Measurements from ENCODE around the gene GAL3ST1. TPM values are rescaled to one million over a fixed set of nuclear protein-coding genes. Genes with fewer than 3 reads are reported as not detected.

Gene GAL3ST1
- total RNA-seq, 1 experiment from 2014 or later, result 2.1 TPM

DNA sequence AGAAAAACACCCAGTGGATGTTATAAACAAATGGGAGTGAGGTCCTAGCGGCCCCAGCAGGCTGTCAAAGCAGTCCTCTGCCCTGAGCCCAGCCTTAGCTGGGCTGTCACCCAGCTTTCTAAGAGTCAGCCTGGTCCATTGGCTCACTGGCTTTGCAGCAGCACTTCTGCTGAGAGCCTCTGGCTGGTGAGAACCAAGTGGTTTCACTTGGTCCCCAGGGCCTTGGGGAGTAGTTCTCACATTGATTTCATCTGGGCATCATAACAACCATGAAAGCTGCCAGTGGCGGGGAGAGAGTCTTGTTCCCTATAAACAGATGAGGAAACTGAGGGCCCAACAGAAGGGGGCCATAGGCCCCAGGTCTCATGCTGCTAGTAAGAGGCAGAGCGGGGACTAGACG is 39.3 kb downstream of the GAL3ST1 start:
- Histone ChIP-seq H4K20me1 (ENCODE audit: insufficient read depth) (no peaks in the 10 kb centered on the region), H3K9me3 (ENCODE audit: control insufficient read depth in 1 of 2, insufficient read depth in 1 of 2, low read depth in 1 of 2, low read length in 2 of 2) (no peaks in the 10 kb centered on the region), H2AFZ (ENCODE audit: low read depth, low read length, poor library complexity, severe bottlenecking) (no peak overlapping the region), H3K4me1 (ENCODE audit: control insufficient read depth in 1 of 2, insufficient read depth in 2 of 2, low read length in 2 of 2) (no peaks in the 10 kb centered on the region), H3K4me3 (replicated peaks in 1 of 2; ENCODE audit: low read depth in 1 of 2, low read length in 2 of 2) (no peak overlapping the region), H3K79me2 (ENCODE audit: insufficient read depth, low read length) (no peaks in the 10 kb centered on the region), H3K36me3 (ENCODE audit: control insufficient read depth in 1 of 2, insufficient read depth in 2 of 2, low read length in 2 of 2) (no peaks in the 10 kb centered on the region), H3K27ac (ENCODE audit: low read depth, low read length) (no peak overlapping the region), H3K9ac (ENCODE audit: low read length) (no peak overlapping the region), H3K4me2 (ENCODE audit: low read length) (no peak overlapping the region), H3K27me3 (ENCODE audit: insufficient read depth, low read length) (no peaks in the 10 kb centered on the region), H3K9me2 (ENCODE audit: insufficient read depth) (no peaks in the 10 kb centered on the region)
- ATAC-seq (no peak), DNase-seq (ENCODE audit: low read depth, low spot score) (no peak)
- no TSS peak for BruUV-seq (replicated peaks)
- ChIA-PET CTCF (no interaction called here), POLR2A (no interaction called here), RAD21 (ENCODE audit: low non-redundant PET in 1 of 2, low total read pairs in 2 of 2, uncharacterized antibody in 2 of 2, unreplicated experiment in 2 of 2) (no interaction called here)
- intact Hi-C loops (cut with micrococcal nuclease), result no loop called here
- TF ChIP-seq SIN3A (IDR thresholded peaks at IDR 0.05; ENCODE audit: low read depth) (no peak), POLR2A (IDR thresholded peaks at IDR 0.05; ENCODE audit: borderline replicate concordance, extremely low read depth, insufficient read depth, insufficient read length) (no peak), ZNF274 (IDR thresholded peaks at IDR 0.05; ENCODE audit: low read depth, low read length) (no peak)
- TF ChIP-seq, protein P1, sequence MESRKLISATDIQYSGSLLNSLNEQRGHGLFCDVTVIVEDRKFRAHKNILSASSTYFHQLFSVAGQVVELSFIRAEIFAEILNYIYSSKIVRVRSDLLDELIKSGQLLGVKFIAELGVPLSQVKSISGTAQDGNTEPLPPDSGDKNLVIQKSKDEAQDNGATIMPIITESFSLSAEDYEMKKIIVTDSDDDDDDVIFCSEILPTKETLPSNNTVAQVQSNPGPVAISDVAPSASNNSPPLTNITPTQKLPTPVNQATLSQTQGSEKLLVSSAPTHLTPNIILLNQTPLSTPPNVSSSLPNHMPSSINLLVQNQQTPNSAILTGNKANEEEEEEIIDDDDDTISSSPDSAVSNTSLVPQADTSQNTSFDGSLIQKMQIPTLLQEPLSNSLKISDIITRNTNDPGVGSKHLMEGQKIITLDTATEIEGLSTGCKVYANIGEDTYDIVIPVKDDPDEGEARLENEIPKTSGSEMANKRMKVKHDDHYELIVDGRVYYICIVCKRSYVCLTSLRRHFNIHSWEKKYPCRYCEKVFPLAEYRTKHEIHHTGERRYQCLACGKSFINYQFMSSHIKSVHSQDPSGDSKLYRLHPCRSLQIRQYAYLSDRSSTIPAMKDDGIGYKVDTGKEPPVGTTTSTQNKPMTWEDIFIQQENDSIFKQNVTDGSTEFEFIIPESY (IDR thresholded peaks at IDR 0.05; ENCODE audit: extremely low read depth, insufficient replicate concordance, low read length), result no peak

DNA sequence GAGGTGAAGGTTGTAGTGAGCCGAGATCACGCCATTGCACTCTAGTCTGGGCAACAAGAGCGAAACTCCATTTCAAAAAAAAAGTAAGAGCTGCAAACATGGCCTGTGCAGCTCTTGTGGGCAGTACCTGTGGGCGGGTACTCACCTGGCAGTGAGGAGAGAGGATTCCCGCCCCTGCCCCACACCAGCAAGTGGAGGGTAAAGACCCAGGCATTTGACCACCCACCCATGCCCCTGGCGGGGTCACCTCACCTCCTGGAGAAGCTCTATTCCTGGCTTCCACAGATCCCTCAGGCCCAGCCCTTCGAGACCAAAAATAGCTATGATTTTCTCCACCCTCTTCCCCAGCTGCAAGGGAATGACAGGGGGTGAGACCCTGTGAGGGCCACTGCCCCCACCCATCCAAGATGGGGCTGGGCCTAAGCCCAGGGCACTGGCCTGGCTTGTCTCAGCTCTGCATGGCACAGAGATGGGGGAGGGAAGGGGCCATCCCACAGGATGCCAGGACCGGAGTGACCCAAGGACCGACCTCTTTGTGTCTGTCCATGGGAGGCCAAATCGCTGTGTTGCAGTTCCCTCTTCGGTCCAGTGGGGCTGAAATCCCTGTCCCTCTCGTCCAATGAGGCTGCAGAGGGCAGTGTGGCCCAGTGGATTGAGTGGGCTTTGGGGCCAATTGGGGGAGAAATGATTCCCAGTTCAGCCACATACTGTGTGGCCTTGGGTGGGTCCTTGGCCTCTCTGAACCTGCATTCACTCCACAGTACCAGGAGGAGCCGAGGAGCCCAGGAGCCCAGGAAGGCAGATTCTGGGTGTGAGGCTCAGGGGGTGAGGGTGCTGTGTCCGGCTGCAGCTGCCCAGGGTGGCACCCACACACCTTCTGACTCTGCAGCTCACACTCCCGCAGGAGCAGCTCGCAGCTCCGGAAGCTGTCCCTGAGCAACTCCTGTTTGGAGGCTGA is 42.5 kb downstream of the GAL3ST1 start:
- POLR2A ChIA-PET, result no interaction called here
- BruUV-seq (replicated peaks), result no TSS peak
- TF ChIP-seq YY1 (IDR thresholded peaks at IDR 0.05; ENCODE audit: extremely low read depth, insufficient replicate concordance, low read depth, low read length) (no peak), SRF (IDR thresholded peaks at IDR 0.05; ENCODE audit: low read depth) (no peak), ELF1 (IDR thresholded peaks at IDR 0.05; ENCODE audit: borderline replicate concordance, low read depth) (no peak), EGR1 (IDR thresholded peaks at IDR 0.05; ENCODE audit: low read depth) (no peak), POLR2AphosphoS5 (IDR thresholded peaks at IDR 0.05; ENCODE audit: low read depth, low read length) (no peak), EZH2phosphoT487 (IDR thresholded peaks at IDR 0.05; ENCODE audit: borderline replicate concordance) (no peak), CEBPB (IDR thresholded peaks at IDR 0.05; ENCODE audit: low read depth) (no peak), RAD21 (IDR thresholded peaks at IDR 0.05; ENCODE audit: low read depth) (no peak)
- TF ChIP-seq, protein P2, sequence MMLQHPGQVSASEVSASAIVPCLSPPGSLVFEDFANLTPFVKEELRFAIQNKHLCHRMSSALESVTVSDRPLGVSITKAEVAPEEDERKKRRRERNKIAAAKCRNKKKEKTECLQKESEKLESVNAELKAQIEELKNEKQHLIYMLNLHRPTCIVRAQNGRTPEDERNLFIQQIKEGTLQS (IDR thresholded peaks at IDR 0.05), result no peak
- TF ChIP-seq, protein P1 (IDR thresholded peaks at IDR 0.05; ENCODE audit: extremely low read depth, insufficient replicate concordance, low read length), result no peak

More for the DNA sequence above, 42.5 kb downstream of the GAL3ST1 start:
- ATAC-seq (peak; percentile 54), DNase-seq (ENCODE audit: low read depth, low spot score) (no peak)
- Histone ChIP-seq H3K4me3 (replicated peaks in 1 of 2; ENCODE audit: low read depth in 1 of 2, low read length in 2 of 2) (no peak overlapping the region), H3K9me2 (ENCODE audit: insufficient read depth) (no peaks in the 10 kb centered on the region), H3K27me3 (ENCODE audit: insufficient read depth, low read length) (no peaks in the 10 kb centered on the region), H3K9me3 (ENCODE audit: control insufficient read depth in 1 of 2, insufficient read depth in 1 of 2, low read depth in 1 of 2, low read length in 2 of 2) (no peaks in the 10 kb centered on the region), H3K4me2 (ENCODE audit: low read length) (no peak overlapping the region), H3K36me3 (ENCODE audit: control insufficient read depth in 1 of 2, insufficient read depth in 2 of 2, low read length in 2 of 2) (no peaks in the 10 kb centered on the region), H4K20me1 (ENCODE audit: insufficient read depth) (no peaks in the 10 kb centered on the region), H3K4me1 (ENCODE audit: control insufficient read depth in 1 of 2, insufficient read depth in 2 of 2, low read length in 2 of 2) (no peaks in the 10 kb centered on the region), H3K79me2 (ENCODE audit: insufficient read depth, low read length) (no peaks in the 10 kb centered on the region), H2AFZ (ENCODE audit: low read depth, low read length, poor library complexity, severe bottlenecking) (no peak overlapping the region), H3K27ac (ENCODE audit: low read depth, low read length) (no peak overlapping the region), H3K9ac (ENCODE audit: low read length) (no peak overlapping the region)
- intact Hi-C loops (cut with micrococcal nuclease), result no loop called here
- RAD21 ChIA-PET (ENCODE audit: low non-redundant PET in 1 of 2, low total read pairs in 2 of 2, uncharacterized antibody in 2 of 2, unreplicated experiment in 2 of 2), result no interaction called here
- CTCF ChIA-PET, result no interaction called here
